Prostate gland (tissue), 2 donors: ENCODE results near the gene BUD31. TPM values are rescaled to one million over a fixed set of nuclear protein-coding genes. Genes with fewer than 3 reads are reported as not detected.

Experiments
- DNase-seq: peaks from one replicate; pipeline ENCODE4 v3.0.0-alpha.2; 2019; ENCODE audit warnings: low spot score
- H3K27ac ChIP-seq, 2 donors: fragments of 200-600 bp; sonication (generic); 2 replicates each; pipeline ENCODE4 v1.5.1; 2017 to 2019
- H3K27me3 ChIP-seq: fragments of 200-600 bp; sonication (generic); replicated peaks from 2 replicates; pipeline ENCODE4 v1.5.1; 2019; ENCODE audit not compliant: insufficient read depth
- H3K36me3 ChIP-seq, 2 donors: fragments of 200-600 bp; sonication (generic); 1 replicate in 1 of 2; 2 replicates in 1 of 2; pipeline versions ENCODE4 v1.5.1 to v1.8.1; 2017 to 2019
- H3K4me1 ChIP-seq: fragments of 200-600 bp; sonication (generic); replicated peaks from 2 replicates; pipeline ENCODE4 v1.5.1; 2019
- H3K4me3 ChIP-seq, 2 donors: fragments of 200-600 bp; sonication (generic); 2 replicates each; pipeline ENCODE4 v1.5.1; 2017 to 2019
- H3K9me3 ChIP-seq: fragments of 200-600 bp; sonication (generic); 2 replicates; pipeline ENCODE4 v1.5.1; 2017
- POLR2A ChIP-seq: fragments of 450-650 bp; IDR thresholded peaks from one replicate; pipeline ENCODE4 v1.6.1; 2016; ENCODE audit warnings: antibody characterized with exemption, mild to moderate bottlenecking
- POLR2AphosphoS5 ChIP-seq: sonication (generic); formaldehyde crosslinking; IDR thresholded peaks from one replicate; pipeline ENCODE4 v1.6.1; 2017; ENCODE audit warnings: antibody characterized with exemption
- WGBS: methylation state at CpG from one replicate; pipeline ENCODE4 v1.1.5; 2018; 5-methylcytosine and 5-hydroxymethylcytosine counted together
- intact Hi-C: fragments of 100-400 bp; cut with DNase I; formaldehyde crosslinking; loops from one replicate; pipeline ENCODE4 v1.14.2; 2022
- total RNA-seq, 2 donors: library from RNA; depleted of rRNA; stranded (reverse); fragments of >200 nt; gene quantifications; one replicate each; pipeline ENCODE4 v1.1.0, GENCODE V29; 2016
- TF ChIP-seq, protein P1 (sequence below), 4 experiments: fragments of 200-600 bp in 2 of 4; fragments of 450-650 bp in 2 of 4; sonication (generic) in 2 of 4; IDR thresholded peaks; 1 replicate in 3 of 4; 2 replicates in 1 of 4; pipeline ENCODE4 v1.5.1; 2016 to 2019; ENCODE audit warnings: antibody characterized with exemption in 4 of 4, mild to moderate bottlenecking in 2 of 4, moderate library complexity in 2 of 4

The BUD31 gene
- total RNA-seq, 2 donors from 2014 or later, result 73.8 to 78.3 TPM

DNA sequence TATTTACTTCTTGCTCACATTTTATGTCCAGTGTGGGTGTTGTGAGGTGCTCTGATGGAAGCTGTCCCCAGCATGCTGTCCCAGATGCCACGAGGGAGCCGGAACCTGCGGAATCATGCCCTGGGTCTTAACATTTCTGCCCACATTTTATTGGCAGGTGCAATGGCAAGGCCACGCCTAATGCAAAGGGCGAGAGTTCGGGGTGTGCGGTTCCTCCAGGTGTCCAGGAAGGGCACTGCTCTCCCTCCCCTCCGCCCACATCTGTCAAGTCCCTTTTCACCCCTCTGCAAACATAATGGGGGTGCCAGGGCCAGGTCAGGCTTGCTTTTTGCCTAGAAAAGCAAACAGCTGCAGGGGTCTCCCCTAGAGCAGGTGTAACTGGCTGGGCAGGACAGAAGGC is 16.7 kb upstream of the BUD31 start:
- Histone ChIP-seq H3K4me1 (peaks cover 5% of the 10 kb centered on the region), H3K36me3 (peaks cover 0 to 6% of the 10 kb centered on the region in 2 donors), H3K27ac (peak overlapping the region; percentile 66 to 68), H3K27me3 (no peaks in the 10 kb centered on the region), H3K9me3 (no peaks in the 10 kb centered on the region), H3K4me3 (peak overlapping the region in 1 of 2 donors; percentile 42)
- TF ChIP-seq POLR2AphosphoS5 (no peak), POLR2A (no peak)
- TF ChIP-seq, protein P1, sequence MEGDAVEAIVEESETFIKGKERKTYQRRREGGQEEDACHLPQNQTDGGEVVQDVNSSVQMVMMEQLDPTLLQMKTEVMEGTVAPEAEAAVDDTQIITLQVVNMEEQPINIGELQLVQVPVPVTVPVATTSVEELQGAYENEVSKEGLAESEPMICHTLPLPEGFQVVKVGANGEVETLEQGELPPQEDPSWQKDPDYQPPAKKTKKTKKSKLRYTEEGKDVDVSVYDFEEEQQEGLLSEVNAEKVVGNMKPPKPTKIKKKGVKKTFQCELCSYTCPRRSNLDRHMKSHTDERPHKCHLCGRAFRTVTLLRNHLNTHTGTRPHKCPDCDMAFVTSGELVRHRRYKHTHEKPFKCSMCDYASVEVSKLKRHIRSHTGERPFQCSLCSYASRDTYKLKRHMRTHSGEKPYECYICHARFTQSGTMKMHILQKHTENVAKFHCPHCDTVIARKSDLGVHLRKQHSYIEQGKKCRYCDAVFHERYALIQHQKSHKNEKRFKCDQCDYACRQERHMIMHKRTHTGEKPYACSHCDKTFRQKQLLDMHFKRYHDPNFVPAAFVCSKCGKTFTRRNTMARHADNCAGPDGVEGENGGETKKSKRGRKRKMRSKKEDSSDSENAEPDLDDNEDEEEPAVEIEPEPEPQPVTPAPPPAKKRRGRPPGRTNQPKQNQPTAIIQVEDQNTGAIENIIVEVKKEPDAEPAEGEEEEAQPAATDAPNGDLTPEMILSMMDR (IDR thresholded peaks at IDR 0.05), result no peak
- intact Hi-C loops, result loop anchor here (10.0 kb wide), 1 partner anchor 67 kb away; the partner anchor contains the start of gene ARPC1A
- 55% methylated on average over 8 of the region's 8 CpGs for WGBS
- DNase-seq, result no peak

DNA sequence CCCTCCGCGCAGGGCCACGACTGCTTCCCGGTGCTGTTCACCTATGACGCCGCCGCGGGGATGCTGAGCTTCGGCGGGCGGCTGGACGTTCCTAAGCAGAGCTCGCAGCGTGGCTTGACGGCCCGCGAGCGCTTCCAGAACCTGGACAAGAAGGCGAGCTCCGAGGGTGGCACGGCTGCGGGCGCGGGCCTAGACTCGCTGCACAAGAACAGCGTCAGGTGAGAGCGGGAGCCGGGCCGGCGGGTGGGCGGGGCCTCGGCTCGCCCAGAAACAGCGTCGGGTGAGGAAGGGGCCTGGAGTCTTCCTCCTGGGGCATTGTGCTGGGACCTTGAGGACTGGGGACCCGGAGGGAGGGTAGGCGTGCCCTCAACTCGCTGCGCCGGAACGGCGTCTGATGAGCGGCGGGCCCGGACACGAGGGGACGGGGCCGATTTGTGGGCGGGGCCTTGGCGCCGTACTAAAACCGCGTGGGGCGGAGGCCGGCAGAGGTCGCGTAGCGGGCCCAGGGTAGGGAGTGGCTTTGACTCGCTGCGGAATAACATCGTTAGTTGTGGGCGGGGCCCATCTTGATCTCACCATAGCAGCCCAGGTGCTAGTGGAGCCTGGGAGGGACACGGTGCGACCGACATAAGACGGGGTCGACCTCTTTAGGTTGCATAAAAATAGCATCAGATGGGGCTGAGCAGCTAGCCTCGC is 16.0 kb upstream of the BUD31 start:
- Histone ChIP-seq H3K27me3 (no peaks in the 10 kb centered on the region), H3K4me3 (peak overlapping the region; percentile 42 to 47), H3K36me3 (peaks cover 5 to 13% of the 10 kb centered on the region in 2 donors), H3K9me3 (no peaks in the 10 kb centered on the region), H3K27ac (peak overlapping the region; percentile 66 to 68), H3K4me1 (peaks cover 5% of the 10 kb centered on the region)
- intact Hi-C loops, result loop anchor here (10.0 kb wide), 1 partner anchor 68 kb away; the partner anchor contains the start of gene ARPC1A
- DNase-seq, result peak; percentile 69
- WGBS, result 2% methylated on average over 68 of the region's 68 CpGs
- TF ChIP-seq, protein P1 (IDR thresholded peaks at IDR 0.05), result no peak
- TF ChIP-seq POLR2AphosphoS5 (peak; percentile 69), POLR2A (peak; percentile 42)

DNA sequence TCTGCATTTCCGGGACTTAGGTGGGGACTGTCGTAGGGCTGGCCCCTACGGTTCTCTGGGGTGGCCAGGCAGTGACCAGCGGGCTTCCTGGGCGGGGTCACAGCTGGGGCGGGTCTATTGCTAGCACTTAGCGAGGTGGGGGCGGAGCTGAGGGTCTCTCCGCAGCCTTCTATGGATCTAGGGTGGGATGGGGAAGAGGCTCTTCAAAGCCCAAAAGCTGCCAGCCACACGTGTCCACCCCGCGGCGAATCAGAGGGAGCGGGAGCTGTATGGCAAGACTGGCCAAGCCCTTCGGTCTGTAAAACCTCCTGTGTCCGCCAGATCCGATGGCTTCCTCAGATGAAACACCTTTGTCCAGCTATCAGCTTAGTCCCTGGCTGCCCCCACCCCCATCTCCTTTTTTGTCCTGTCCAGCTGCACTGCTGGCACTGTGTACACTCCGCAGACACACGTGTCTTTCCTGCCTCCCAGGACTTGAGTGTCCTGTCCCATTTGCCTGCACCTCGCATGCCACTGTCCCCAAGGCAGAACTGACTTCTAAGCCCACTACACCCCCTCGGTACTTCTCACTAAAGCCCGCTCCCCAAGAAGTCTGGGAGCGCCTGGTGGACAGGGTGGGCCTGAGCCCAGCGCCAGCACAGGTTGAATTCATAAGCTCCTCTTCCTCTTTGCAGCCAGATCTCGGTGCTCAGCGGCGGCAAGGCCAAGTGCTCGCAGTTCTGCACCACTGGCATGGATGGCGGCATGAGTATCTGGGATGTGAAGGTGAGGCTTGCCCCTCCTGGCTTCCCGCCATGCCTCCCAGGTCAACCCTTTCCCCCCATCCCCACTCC is 15.2 kb upstream of the BUD31 start:
- H3K9me3 ChIP-seq, result no peaks in the 10 kb centered on the region
- peak overlapping the region; percentile 42 to 47 for H3K4me3 ChIP-seq
- H3K27ac ChIP-seq, result peak overlapping the region; percentile 66 to 68
- H3K4me1 ChIP-seq, result peaks cover 5% of the 10 kb centered on the region
- H3K27me3 ChIP-seq, result no peaks in the 10 kb centered on the region
- WGBS, result 29% methylated on average over 30 of the region's 30 CpGs
- intact Hi-C loops, result loop anchor here (10.0 kb wide), 1 partner anchor 69 kb away; the partner anchor contains the start of gene ARPC1A
- DNase-seq, result peak; percentile 31
- TF ChIP-seq POLR2A (no peak), POLR2AphosphoS5 (no peak)
- TF ChIP-seq, protein P1 (IDR thresholded peaks at IDR 0.05), result no peak
- H3K36me3 ChIP-seq, result peaks cover 9 to 11% of the 10 kb centered on the region in 2 donors

DNA sequence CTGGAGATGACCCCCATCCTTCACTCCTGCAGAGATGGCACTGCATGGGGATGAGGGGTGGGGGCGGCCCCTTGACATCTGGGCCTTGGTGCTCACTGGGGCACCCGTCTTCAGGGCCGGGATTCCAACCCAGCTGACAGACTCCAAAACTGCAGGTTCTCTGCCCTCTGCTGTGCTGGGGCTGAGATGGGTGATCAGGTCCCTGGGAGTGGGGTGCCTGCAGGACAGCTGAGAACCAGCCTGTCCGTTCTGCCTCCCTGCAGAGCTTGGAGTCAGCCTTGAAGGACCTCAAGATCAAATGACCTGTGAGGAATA is 14.6 kb upstream of the BUD31 start:
- H3K27ac ChIP-seq, result peak overlapping the region in 1 of 2 donors; percentile 66
- TF ChIP-seq, protein P1 (IDR thresholded peaks at IDR 0.05), result no peak

More for the DNA sequence above, 14.6 kb upstream of the BUD31 start:
- 85% methylated on average over 2 of the region's 4 CpGs for WGBS
- peaks cover 5% of the 10 kb centered on the region for H3K4me1 ChIP-seq
- H3K27me3 ChIP-seq, result no peaks in the 10 kb centered on the region
- no peak for DNase-seq
- no peak overlapping the region for H3K4me3 ChIP-seq
- peaks cover 9 to 14% of the 10 kb centered on the region in 2 donors for H3K36me3 ChIP-seq
- intact Hi-C loops, result loop anchor here (10.0 kb wide), 1 partner anchor 69 kb away; the partner anchor contains the start of gene ARPC1A
- no peaks in the 10 kb centered on the region for H3K9me3 ChIP-seq
